ENCODE data around the gene PLPPR4. TPM values are rescaled to one million over a fixed set of nuclear protein-coding genes. Genes with fewer than 3 reads are reported as not detected.

The PLPPR4 gene
- total and polyA plus RNA-seq, 11 donors, result 0.11 to 1.0 (median 0.50) TPM

- H3K4me3 ChIP-seq, result no peak overlapping the region
- H3K27me3 ChIP-seq, result no peaks in the 10 kb centered on the region
- intact Hi-C loops (cut with DNase I), result no loop called here
- TF ChIP-seq CTCF (IDR thresholded peaks at IDR 0.05) (no peak), POLR2A (IDR thresholded peaks at IDR 0.05) (no peak)
- H3K36me3 ChIP-seq, result no peaks in the 10 kb centered on the region
- no peaks in the 10 kb centered on the region for H3K4me1 ChIP-seq
- DNase-seq, result no peak
- H3K9me3 ChIP-seq, result no peaks in the 10 kb centered on the region
- ATAC-seq, result no peak
- H3K27ac ChIP-seq, result no peak overlapping the region
Observed at GRCh38 chr1:99358770-99359169, 94.5 kb downstream of the PLPPR4 start.

All from heart left ventricle (tissue), 16 donors.